ENCODE measurements around the gene MYO1F.
"Not testable (repeated sequence)": the region's sequence is repeated elsewhere in the genome, so short reads cannot be mapped to it uniquely, and the experiment has no call there.

GRCh38 chr19:8553729-8554128 lies 23.5 kb downstream of the MYO1F start:
- TF ChIP-seq EZH2 (IDR thresholded peaks at IDR 0.05; ENCODE audit: insufficient read depth, poor library complexity, severe bottlenecking); EZH2phosphoT487 (IDR thresholded peaks at IDR 0.05; ENCODE audit: insufficient read depth, low read depth): not testable (repeated sequence)
